Lung (tissue), 12 donors: ENCODE results near the gene IFT25. TPM values are rescaled to one million over a fixed set of nuclear protein-coding genes. Genes with fewer than 3 reads are reported as not detected.
"Not testable (repeated sequence)": the region's sequence is repeated elsewhere in the genome, so short reads cannot be mapped to it uniquely, and the experiment has no call there.

ENCODE experiments used
- ATAC-seq: fragments of 200-7000 bp; cut with Tn5 transposase; one replicate; pipeline ENCODE4 v1.9.1; 2020; ENCODE audit warnings: moderate number of reproducible peaks; ENCODE audit not compliant: insufficient read depth, low FRiP score
- DNase-seq, 3 donors: peaks; one replicate each; pipeline ENCODE4 v3.0.0-alpha.2; 2013 to 2017
- H3K27ac ChIP-seq, 2 donors: one replicate each; pipeline ENCODE4 v1.5.1; 2013; ENCODE audit warnings: mild to moderate bottlenecking in 2 of 2, moderate library complexity in 2 of 2, control low read depth in 1 of 2, inconsistent platforms in 1 of 2, low read depth in 1 of 2, low read length in 1 of 2
- H3K27me3 ChIP-seq, 3 donors: one replicate each; pipeline ENCODE4 v1.5.1; 2013; ENCODE audit warnings: low read length in 2 of 3; ENCODE audit not compliant: control insufficient read depth in 3 of 3, insufficient read depth in 3 of 3
- H3K36me3 ChIP-seq, 4 donors: one replicate each; pipeline ENCODE4 v1.5.1; 2013; ENCODE audit warnings: low read length in 4 of 4, mild to moderate bottlenecking in 1 of 4, moderate library complexity in 1 of 4; ENCODE audit not compliant: control insufficient read depth in 4 of 4, insufficient read depth in 4 of 4
- H3K4me1 ChIP-seq, 5 donors: one replicate each; pipeline ENCODE4 v1.5.1; 2013; ENCODE audit warnings: low read length in 5 of 5, mild to moderate bottlenecking in 2 of 5, moderate library complexity in 1 of 5; ENCODE audit not compliant: control insufficient read depth in 5 of 5, insufficient read depth in 5 of 5
- H3K4me3 ChIP-seq: one replicate; pipeline ENCODE4 v1.5.1; 2013; ENCODE audit warnings: mild to moderate bottlenecking, control low read depth, moderate library complexity
- H3K9ac ChIP-seq, 2 donors: one replicate each; pipeline ENCODE4 v1.5.1; 2013; ENCODE audit warnings: low read length in 2 of 2, control low read depth in 1 of 2; ENCODE audit not compliant: insufficient read depth in 1 of 2
- H3K9me3 ChIP-seq, 4 donors: one replicate each; pipeline ENCODE4 v1.5.1; 2013; ENCODE audit warnings: low read length in 3 of 4, mild to moderate bottlenecking in 1 of 4, moderate library complexity in 1 of 4; ENCODE audit not compliant: control insufficient read depth in 4 of 4, insufficient read depth in 3 of 4
- CTCF ChIP-seq: IDR thresholded peaks from 2 replicates; pipeline ENCODE4 v1.5.1; 2012; ENCODE audit warnings: mild to moderate bottlenecking; ENCODE audit errors: control extremely low read depth, extremely low read depth
- WGBS, 2 donors: extraction: QIAGEN DNeasy Blood & Tissue Kit; methylation state at CpG; one replicate each; pipeline ENCODE4 v1.1.7; 2013; 5-methylcytosine and 5-hydroxymethylcytosine counted together
- polyA plus RNA-seq, 2 donors: library from polyadenylated mRNA; stranded (reverse); fragments of 200-250 nt; gene quantifications; one replicate each; pipeline ENCODE4 v1.2.1, GENCODE V29; 2013
- total RNA-seq, 2 donors: library from RNA; depleted of rRNA in 1 of 2; stranded (reverse); fragments of >200 nt in 1 of 2; gene quantifications; one replicate each; pipeline ENCODE4 v1.2.1, GENCODE V29; 2014 to 2021
- donor health status: control.
- donor health status: control.
- donor health status: Bipolar disorder and iron deficiency.
- donor health status: healthy.
- donor health status: DM: yes; HTN: yes; CAD: no.

The IFT25 gene
- total and polyA plus RNA-seq, 4 donors, result 18.2 to 46.1 (median 31.6) TPM

- Histone ChIP-seq H3K27me3 (no peaks in the 10 kb centered on the region), H3K27ac (peak overlapping the region in 1 of 2 donors; percentile 51), H3K4me1 (peaks cover 0 to 16% (median 4%) of the 10 kb centered on the region in 5 donors), H3K9ac (peak overlapping the region in 1 of 2 donors; percentile 85), H3K9me3 (no peaks in the 10 kb centered on the region), H3K4me3 (no peak overlapping the region), H3K36me3 (peaks cover 0 to 7% (median 3%) of the 10 kb centered on the region in 4 donors)
- WGBS, 2 donors, result 74 to 81% methylated on average over 7 of the region's 7 CpGs
- ATAC-seq (no peak), DNase-seq (no peak)
- TF ChIP-seq CTCF, result no peak
Observed at GRCh38 chr1:53890522-53890941, 55.0 kb downstream of the IFT25 start.

GRCh38 chr1:53889304-53890298 is 55.9 kb downstream of the IFT25 start, which contains the start of gene YIPF1:
YIPF1 (minus strand) TSS chr1:53889797; CDS start chr1:53888937, 860 bp downstream.
- H3K9ac ChIP-seq, result peak within 1 kb of the TSS; percentile 39 to 85
- no peaks in the 10 kb centered on the region for H3K27me3 ChIP-seq
- H3K4me3 ChIP-seq, result peak within 1 kb of the TSS; percentile 99
- TF ChIP-seq CTCF, result peak; percentile 29
- no peaks in the 10 kb centered on the region for H3K9me3 ChIP-seq
- peak within 1 kb of the TSS; percentile 90 to 91 for H3K27ac ChIP-seq
- DNase-seq (peak; percentile 91 to 93 (median 92)), ATAC-seq (peak; percentile 96)
- peaks cover 0 to 16% (median 4%) of the 10 kb centered on the region in 5 donors for H3K4me1 ChIP-seq
- H3K36me3 ChIP-seq, result peaks cover 0 to 9% (median 4%) of the 10 kb centered on the region in 4 donors
- WGBS, 2 donors, result 2 to 4% methylated on average over 57 to 62 of the region's 62 CpGs

GRCh38 chr1:53888681-53889080 is 56.8 kb downstream of the IFT25 start:
- peaks cover 0 to 11% (median 4%) of the 10 kb centered on the region in 4 donors for H3K36me3 ChIP-seq
- H3K4me3 ChIP-seq, result no peak overlapping the region
- H3K9ac ChIP-seq, result no peak overlapping the region
- TF ChIP-seq CTCF, result no peak
- no peaks in the 10 kb centered on the region for H3K9me3 ChIP-seq
- DNase-seq, result no peak
- no peaks in the 10 kb centered on the region for H3K27me3 ChIP-seq
- ATAC-seq, result no peak
- WGBS, 2 donors, result 40 to 51% methylated on average over 2 of the region's 2 CpGs
- H3K4me1 ChIP-seq, result peaks cover 0 to 16% (median 4%) of the 10 kb centered on the region in 5 donors
- H3K27ac ChIP-seq, result no peak overlapping the region

DNA sequence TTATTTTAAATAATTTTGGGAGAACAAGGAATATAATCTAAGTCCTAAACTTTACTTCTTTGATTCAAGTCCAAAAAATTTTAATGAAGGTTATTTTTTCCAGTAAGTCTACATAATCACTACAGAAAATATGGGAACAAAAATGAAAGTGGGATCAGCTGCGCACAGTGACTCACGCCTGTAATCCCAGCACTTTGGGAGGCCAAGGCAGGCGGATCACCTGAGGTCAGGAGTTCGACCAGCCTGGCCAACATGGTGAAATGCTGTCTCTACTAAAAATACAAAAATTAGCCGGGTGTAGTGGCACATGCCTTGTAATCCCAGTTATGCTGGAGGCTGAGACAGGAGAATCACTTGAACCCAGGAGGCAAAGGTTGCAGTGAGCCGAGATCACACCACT is 61.9 kb downstream of the IFT25 start:
- ATAC-seq, H3K4me3 ChIP-seq, H3K27ac ChIP-seq, DNase-seq, H3K9me3 ChIP-seq, H3K27me3 ChIP-seq, H3K9ac ChIP-seq, H3K4me1 ChIP-seq: not testable (repeated sequence)
- peaks cover 0 to 18% (median 9%) of the 10 kb centered on the region in 4 donors for H3K36me3 ChIP-seq
- WGBS, 2 donors, result 96 to 99% methylated on average over 6 of the region's 6 CpGs

- H3K36me3 ChIP-seq, result peaks cover 0 to 23% (median 12%) of the 10 kb centered on the region in 4 donors
- not testable (repeated sequence) for ATAC-seq, H3K9me3 ChIP-seq
Observed at GRCh38 chr1:53881853-53882252, 63.6 kb downstream of the IFT25 start.

More at GRCh38 chr1:53881853-53882252, 63.6 kb downstream of the IFT25 start:
- H3K27ac ChIP-seq, H3K4me1 ChIP-seq, DNase-seq, H3K4me3 ChIP-seq, H3K27me3 ChIP-seq, H3K9ac ChIP-seq: not testable (repeated sequence)
- 98 to 99% methylated on average over 2 of the region's 2 CpGs for WGBS, 2 donors
